Thoracic aorta (tissue), 2 donors: ENCODE measurements around the gene IL1RL2. TPM values are rescaled to one million over a fixed set of nuclear protein-coding genes. Genes with fewer than 3 reads are reported as not detected.

Source experiments
- ATAC-seq: fragments of 150-250 bp; one replicate; pipeline ENCODE4 v1.8.0; 2017; ENCODE audit warnings: low read depth; ENCODE audit not compliant: insufficient number of reproducible peaks, low FRiP score
- DNase-seq: peaks from one replicate; pipeline ENCODE4 v3.0.0-alpha.2; 2020; ENCODE audit warnings: low spot score
- H3K27ac ChIP-seq, 2 donors: fragments of 200-600 bp; sonication (generic); 1 replicate in 1 of 2; 2 replicates in 1 of 2; pipeline ENCODE4 v1.5.1; 2016; ENCODE audit warnings: mild to moderate bottlenecking in 2 of 2, moderate library complexity in 2 of 2
- H3K27me3 ChIP-seq: fragments of 200-600 bp; sonication (generic); replicated peaks from 2 replicates; pipeline ENCODE4 v1.6.0; 2016; ENCODE audit warnings: mild to moderate bottlenecking; ENCODE audit not compliant: insufficient read depth
- H3K36me3 ChIP-seq: fragments of 200-600 bp; sonication (generic); one replicate; pipeline ENCODE4 v1.5.1; 2016
- H3K4me1 ChIP-seq, 2 donors: fragments of 200-600 bp; sonication (generic); 1 replicate in 1 of 2; 2 replicates in 1 of 2; pipeline versions ENCODE4 v1.5.1 to v1.6.0; 2016; ENCODE audit warnings: low read depth in 2 of 2, mild to moderate bottlenecking in 1 of 2; ENCODE audit not compliant: control insufficient read depth in 1 of 2
- H3K4me3 ChIP-seq: fragments of 200-600 bp; sonication (generic); 2 replicates; pipeline ENCODE4 v1.5.1; 2016; ENCODE audit warnings: mild to moderate bottlenecking
- H3K9me3 ChIP-seq: fragments of 200-600 bp; sonication (generic); 2 replicates; pipeline ENCODE4 v1.5.1; 2016
- total RNA-seq, 2 donors: library from RNA; depleted of rRNA; stranded (reverse); fragments of >200 nt; gene quantifications; one replicate each; pipeline versions ENCODE4 v1.1.0 to v1.2.3, GENCODE V29; 2016
- TF ChIP-seq, protein P1 (sequence below): fragments of 200-600 bp; sonication (generic); IDR thresholded peaks from one replicate; pipeline ENCODE4 v1.5.1; 2019; ENCODE audit warnings: antibody characterized with exemption

IL1RL2 gene
- total RNA-seq, 2 donors from 2014 or later, result 0.68 to 1.3 TPM

GRCh38 chr2:102185347-102185746 is 1.5 kb upstream of the IL1RL2 start:
- ATAC-seq (no peak), DNase-seq (no peak)
- no peaks in the 10 kb centered on the region for H3K9me3 ChIP-seq
- TF ChIP-seq, protein P1, sequence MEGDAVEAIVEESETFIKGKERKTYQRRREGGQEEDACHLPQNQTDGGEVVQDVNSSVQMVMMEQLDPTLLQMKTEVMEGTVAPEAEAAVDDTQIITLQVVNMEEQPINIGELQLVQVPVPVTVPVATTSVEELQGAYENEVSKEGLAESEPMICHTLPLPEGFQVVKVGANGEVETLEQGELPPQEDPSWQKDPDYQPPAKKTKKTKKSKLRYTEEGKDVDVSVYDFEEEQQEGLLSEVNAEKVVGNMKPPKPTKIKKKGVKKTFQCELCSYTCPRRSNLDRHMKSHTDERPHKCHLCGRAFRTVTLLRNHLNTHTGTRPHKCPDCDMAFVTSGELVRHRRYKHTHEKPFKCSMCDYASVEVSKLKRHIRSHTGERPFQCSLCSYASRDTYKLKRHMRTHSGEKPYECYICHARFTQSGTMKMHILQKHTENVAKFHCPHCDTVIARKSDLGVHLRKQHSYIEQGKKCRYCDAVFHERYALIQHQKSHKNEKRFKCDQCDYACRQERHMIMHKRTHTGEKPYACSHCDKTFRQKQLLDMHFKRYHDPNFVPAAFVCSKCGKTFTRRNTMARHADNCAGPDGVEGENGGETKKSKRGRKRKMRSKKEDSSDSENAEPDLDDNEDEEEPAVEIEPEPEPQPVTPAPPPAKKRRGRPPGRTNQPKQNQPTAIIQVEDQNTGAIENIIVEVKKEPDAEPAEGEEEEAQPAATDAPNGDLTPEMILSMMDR, result peak; percentile 22
- peaks cover 4 to 9% of the 10 kb centered on the region in 2 donors for H3K4me1 ChIP-seq
- no peaks in the 10 kb centered on the region for H3K36me3 ChIP-seq
- H3K27me3 ChIP-seq, result no peaks in the 10 kb centered on the region
- no peak overlapping the region for H3K27ac ChIP-seq
- H3K4me3 ChIP-seq, result no peak overlapping the region

GRCh38 chr2:102187496-102188150 is 800 bp downstream of the IL1RL2 start:
- peak; percentile 15 for DNase-seq
- no peak overlapping the region for H3K27ac ChIP-seq

DNA sequence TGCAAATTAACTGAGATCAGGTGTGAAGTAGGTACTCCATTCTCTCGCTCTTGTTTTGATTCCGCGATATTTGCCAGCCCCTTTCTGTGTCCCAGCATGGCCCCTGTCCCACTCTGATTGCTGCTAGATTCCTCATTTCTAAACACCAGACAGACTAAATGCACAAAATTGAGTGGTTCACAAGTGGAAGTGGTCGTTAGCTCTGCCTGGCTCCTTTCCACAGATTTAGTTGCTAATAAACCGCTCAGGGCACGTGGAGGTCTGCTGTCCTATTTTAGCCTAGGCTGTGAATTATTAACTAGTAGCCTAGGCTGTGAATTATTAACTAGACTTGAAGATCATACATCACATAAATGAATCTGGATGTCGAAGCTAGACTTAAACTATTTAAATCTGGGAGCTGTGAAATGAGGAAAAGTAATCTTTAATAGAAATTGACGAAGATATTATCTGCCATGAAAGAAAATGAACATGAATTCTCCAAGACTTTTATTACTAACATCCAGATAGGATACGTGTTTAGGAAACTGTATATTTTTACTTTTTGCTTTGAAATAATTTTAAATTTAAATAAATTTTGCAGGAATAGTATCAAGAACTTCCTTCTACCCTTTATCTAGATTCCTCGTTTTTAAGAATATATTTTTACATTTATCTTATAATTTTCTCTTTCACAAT is 3.7 kb downstream of the IL1RL2 start:
- ATAC-seq (no peak), DNase-seq (no peak)
- Histone ChIP-seq H3K9me3 (no peaks in the 10 kb centered on the region), H3K4me1 (peaks cover 0 to 5% of the 10 kb centered on the region in 2 donors), H3K27ac (no peak overlapping the region), H3K4me3 (no peak overlapping the region), H3K36me3 (no peaks in the 10 kb centered on the region), H3K27me3 (no peaks in the 10 kb centered on the region)
- TF ChIP-seq, protein P1, result no peak

More at GRCh38 chr2:102187496-102188150, 800 bp downstream of the IL1RL2 start:
- TF ChIP-seq, protein P1, result peak; percentile 46
- Histone ChIP-seq H3K4me3 (peak overlapping the region; percentile 74), H3K36me3 (no peaks in the 10 kb centered on the region), H3K9me3 (no peaks in the 10 kb centered on the region), H3K27me3 (no peaks in the 10 kb centered on the region), H3K4me1 (peaks cover 0 to 5% of the 10 kb centered on the region in 2 donors)
- ATAC-seq, result peak; percentile 54

DNA sequence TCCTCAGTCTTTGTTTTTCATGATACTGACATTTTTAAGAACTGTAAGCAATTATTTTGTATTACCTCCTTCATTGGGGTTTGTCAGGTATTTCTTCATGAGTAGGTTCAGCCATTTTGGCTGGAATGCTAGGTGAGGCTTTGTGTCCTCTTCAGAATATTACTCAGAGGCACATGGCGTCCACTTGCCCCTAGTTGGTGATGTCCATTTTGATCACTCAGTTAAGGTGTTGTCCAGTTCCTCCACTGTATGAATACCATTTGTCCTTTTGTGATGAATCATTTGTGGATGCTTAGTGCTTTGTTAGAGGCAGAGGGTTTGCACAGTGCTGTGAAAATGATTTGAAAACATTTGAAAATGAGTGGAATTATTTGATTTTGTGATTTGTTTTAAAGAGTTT is 4.7 kb downstream of the IL1RL2 start:
- H3K27ac ChIP-seq, result no peak overlapping the region
- DNase-seq, result no peak
- H3K4me3 ChIP-seq, result no peak overlapping the region
- no peaks in the 10 kb centered on the region for H3K27me3 ChIP-seq
- H3K4me1 ChIP-seq, result peaks cover 0 to 5% of the 10 kb centered on the region in 2 donors
- no peak for ATAC-seq
- no peaks in the 10 kb centered on the region for H3K36me3 ChIP-seq
- TF ChIP-seq, protein P1, result no peak
- no peaks in the 10 kb centered on the region for H3K9me3 ChIP-seq

- no peak for DNase-seq
- H3K4me1 ChIP-seq, result no peaks in the 10 kb centered on the region
- H3K36me3 ChIP-seq, result no peaks in the 10 kb centered on the region
- TF ChIP-seq, protein P1, result no peak
- H3K9me3 ChIP-seq, result no peaks in the 10 kb centered on the region
- H3K27me3 ChIP-seq, result no peaks in the 10 kb centered on the region
- H3K4me3 ChIP-seq, result no peak overlapping the region
- H3K27ac ChIP-seq, result no peak overlapping the region
- no peak for ATAC-seq
Measured at GRCh38 chr2:102193074-102193473, 6.3 kb downstream of the IL1RL2 start.
